Thoracic aorta (tissue), 2 donors: ENCODE results near the gene SNPH. TPM values are rescaled to one million over a fixed set of nuclear protein-coding genes. Genes with fewer than 3 reads are reported as not detected.

Source experiments
- ATAC-seq: fragments of 150-250 bp; one replicate; pipeline ENCODE4 v1.8.0; 2017; ENCODE audit warnings: low read depth; ENCODE audit not compliant: insufficient number of reproducible peaks, low FRiP score
- DNase-seq: peaks from one replicate; pipeline ENCODE4 v3.0.0-alpha.2; 2020; ENCODE audit warnings: low spot score
- H3K27ac ChIP-seq, 2 donors: fragments of 200-600 bp; sonication (generic); 1 replicate in 1 of 2; 2 replicates in 1 of 2; pipeline ENCODE4 v1.5.1; 2016; ENCODE audit warnings: mild to moderate bottlenecking in 2 of 2, moderate library complexity in 2 of 2
- H3K27me3 ChIP-seq: fragments of 200-600 bp; sonication (generic); replicated peaks from 2 replicates; pipeline ENCODE4 v1.6.0; 2016; ENCODE audit warnings: mild to moderate bottlenecking; ENCODE audit not compliant: insufficient read depth
- H3K36me3 ChIP-seq: fragments of 200-600 bp; sonication (generic); one replicate; pipeline ENCODE4 v1.5.1; 2016
- H3K4me1 ChIP-seq, 2 donors: fragments of 200-600 bp; sonication (generic); 1 replicate in 1 of 2; 2 replicates in 1 of 2; pipeline versions ENCODE4 v1.5.1 to v1.6.0; 2016; ENCODE audit warnings: low read depth in 2 of 2, mild to moderate bottlenecking in 1 of 2; ENCODE audit not compliant: control insufficient read depth in 1 of 2
- H3K4me3 ChIP-seq: fragments of 200-600 bp; sonication (generic); 2 replicates; pipeline ENCODE4 v1.5.1; 2016; ENCODE audit warnings: mild to moderate bottlenecking
- H3K9me3 ChIP-seq: fragments of 200-600 bp; sonication (generic); 2 replicates; pipeline ENCODE4 v1.5.1; 2016
- CTCF ChIP-seq: fragments of 200-600 bp; sonication (generic); IDR thresholded peaks from one replicate; pipeline ENCODE4 v1.5.1; 2019; ENCODE audit warnings: antibody characterized with exemption
- total RNA-seq, 2 donors: library from RNA; depleted of rRNA; stranded (reverse); fragments of >200 nt; gene quantifications; one replicate each; pipeline versions ENCODE4 v1.1.0 to v1.2.3, GENCODE V29; 2016

SNPH gene
- total RNA-seq, 2 donors from 2014 or later: 13.4 to 14.6 TPM

GRCh38 chr20:1332749-1333300, 66.7 kb downstream of the SNPH start:
- Histone ChIP-seq H3K36me3 (no peaks in the 10 kb centered on the region), H3K27ac (no peak overlapping the region), H3K27me3 (no peaks in the 10 kb centered on the region), H3K4me3 (no peak overlapping the region), H3K4me1 (peaks cover 5 to 19% of the 10 kb centered on the region in 2 donors), H3K9me3 (no peaks in the 10 kb centered on the region)
- DNase-seq: no peak
- ATAC-seq: no peak
- no peak for TF ChIP-seq CTCF

- no peaks in the 10 kb centered on the region for H3K27me3 ChIP-seq
- H3K4me1 ChIP-seq: peaks cover 5 to 12% of the 10 kb centered on the region in 2 donors
- TF ChIP-seq CTCF: no peak
- H3K9me3 ChIP-seq: no peaks in the 10 kb centered on the region
- ATAC-seq (no peak), DNase-seq (no peak)
- H3K4me3 ChIP-seq: no peak overlapping the region
- no peak overlapping the region for H3K27ac ChIP-seq
- no peaks in the 10 kb centered on the region for H3K36me3 ChIP-seq
Observed at GRCh38 chr20:1333462-1334369, 67.6 kb downstream of the SNPH start.

- no peak for ATAC-seq
- Histone ChIP-seq H3K27ac (no peak overlapping the region), H3K27me3 (no peaks in the 10 kb centered on the region), H3K9me3 (no peaks in the 10 kb centered on the region), H3K4me3 (no peak overlapping the region), H3K4me1 (peaks cover 5 to 12% of the 10 kb centered on the region in 2 donors), H3K36me3 (no peaks in the 10 kb centered on the region)
- DNase-seq: no peak
- no peak for TF ChIP-seq CTCF
Observed at GRCh38 chr20:1334370-1334731, 68.3 kb downstream of the SNPH start.

DNA sequence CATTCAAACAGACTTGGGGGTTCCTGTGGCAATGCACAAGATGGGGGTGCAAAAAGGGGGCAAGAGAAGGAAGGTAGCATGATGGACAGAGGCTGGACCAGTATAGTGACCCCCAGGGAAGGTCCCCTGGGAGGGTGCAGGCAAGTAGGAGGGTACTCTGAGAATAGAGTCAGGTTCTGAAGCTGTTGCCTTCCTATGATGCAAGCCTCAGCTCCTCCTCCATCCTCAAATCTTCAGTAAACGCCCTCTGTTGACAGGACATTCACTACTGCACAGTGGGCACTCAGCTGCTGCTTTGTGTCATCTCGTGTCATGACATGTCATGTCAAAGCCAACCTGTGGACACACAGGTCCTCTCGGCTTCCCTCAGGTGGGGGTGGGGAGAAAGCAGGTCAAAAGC, 68.7 kb downstream of the SNPH start:
- DNase-seq: no peak
- peaks cover 5 to 12% of the 10 kb centered on the region in 2 donors for H3K4me1 ChIP-seq
- H3K4me3 ChIP-seq: no peak overlapping the region
- TF ChIP-seq CTCF: no peak
- no peaks in the 10 kb centered on the region for H3K36me3 ChIP-seq
- no peaks in the 10 kb centered on the region for H3K9me3 ChIP-seq
- H3K27ac ChIP-seq: no peak overlapping the region
- ATAC-seq: no peak
- H3K27me3 ChIP-seq: no peaks in the 10 kb centered on the region

DNA sequence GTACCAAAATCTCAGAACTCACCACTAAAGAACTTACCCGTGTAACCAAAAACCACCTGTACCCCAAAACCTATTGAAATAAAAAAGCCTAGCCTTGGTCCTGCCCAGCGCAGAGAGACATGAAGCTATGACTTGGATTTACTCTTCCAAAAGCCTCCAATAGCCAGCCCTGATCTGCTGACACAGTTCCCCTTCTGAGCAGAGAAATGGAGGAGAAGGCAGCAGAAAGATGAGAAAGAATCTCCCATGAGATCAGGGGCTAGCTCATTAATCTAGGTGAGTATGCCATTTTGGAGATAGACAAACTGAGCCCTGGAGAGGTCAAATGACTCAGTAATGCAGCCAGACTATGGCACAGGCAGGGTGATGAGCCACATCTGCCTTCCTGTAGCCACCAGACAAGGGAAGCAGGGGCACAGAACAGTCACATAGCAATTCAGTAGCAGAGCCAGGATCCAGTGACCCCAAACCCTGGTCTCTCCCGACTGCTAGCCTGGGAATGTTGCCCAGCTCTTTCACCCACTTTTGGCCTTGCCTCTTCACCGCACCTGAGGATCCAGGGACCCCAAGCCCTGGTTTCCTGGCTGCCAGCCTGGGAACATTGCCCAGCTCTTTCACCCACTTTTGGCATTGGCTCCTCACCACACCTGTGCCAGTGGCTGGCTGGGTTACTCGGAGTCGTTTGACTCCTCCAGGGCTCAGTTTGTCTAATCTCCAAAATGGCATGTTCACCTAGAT, 70.0 kb downstream of the SNPH start:
- Histone ChIP-seq H3K9me3 (no peaks in the 10 kb centered on the region), H3K27ac (no peak overlapping the region), H3K27me3 (no peaks in the 10 kb centered on the region), H3K4me1 (peaks cover 5 to 12% of the 10 kb centered on the region in 2 donors), H3K4me3 (no peak overlapping the region), H3K36me3 (no peaks in the 10 kb centered on the region)
- no peak for ATAC-seq
- DNase-seq: no peak
- TF ChIP-seq CTCF: no peak
